Thoracic aorta (tissue), 2 donors: ENCODE measurements around the gene TMEM51. TPM values are rescaled to one million over a fixed set of nuclear protein-coding genes. Genes with fewer than 3 reads are reported as not detected.

Experiments
- ATAC-seq: fragments of 150-250 bp; one replicate; pipeline ENCODE4 v1.8.0; 2017; ENCODE audit warnings: low read depth; ENCODE audit not compliant: insufficient number of reproducible peaks, low FRiP score
- DNase-seq: peaks from one replicate; pipeline ENCODE4 v3.0.0-alpha.2; 2020; ENCODE audit warnings: low spot score
- H3K27ac ChIP-seq, 2 donors: fragments of 200-600 bp; sonication (generic); 1 replicate in 1 of 2; 2 replicates in 1 of 2; pipeline ENCODE4 v1.5.1; 2016; ENCODE audit warnings: mild to moderate bottlenecking in 2 of 2, moderate library complexity in 2 of 2
- H3K27me3 ChIP-seq: fragments of 200-600 bp; sonication (generic); replicated peaks from 2 replicates; pipeline ENCODE4 v1.6.0; 2016; ENCODE audit warnings: mild to moderate bottlenecking; ENCODE audit not compliant: insufficient read depth
- H3K36me3 ChIP-seq: fragments of 200-600 bp; sonication (generic); one replicate; pipeline ENCODE4 v1.5.1; 2016
- H3K4me1 ChIP-seq, 2 donors: fragments of 200-600 bp; sonication (generic); 1 replicate in 1 of 2; 2 replicates in 1 of 2; pipeline versions ENCODE4 v1.5.1 to v1.6.0; 2016; ENCODE audit warnings: low read depth in 2 of 2, mild to moderate bottlenecking in 1 of 2; ENCODE audit not compliant: control insufficient read depth in 1 of 2
- H3K4me3 ChIP-seq: fragments of 200-600 bp; sonication (generic); 2 replicates; pipeline ENCODE4 v1.5.1; 2016; ENCODE audit warnings: mild to moderate bottlenecking
- H3K9me3 ChIP-seq: fragments of 200-600 bp; sonication (generic); 2 replicates; pipeline ENCODE4 v1.5.1; 2016
- total RNA-seq, 2 donors: library from RNA; depleted of rRNA; stranded (reverse); fragments of >200 nt; gene quantifications; one replicate each; pipeline versions ENCODE4 v1.1.0 to v1.2.3, GENCODE V29; 2016
- TF ChIP-seq, protein P1 (sequence below): fragments of 200-600 bp; sonication (generic); IDR thresholded peaks from one replicate; pipeline ENCODE4 v1.5.1; 2019; ENCODE audit warnings: antibody characterized with exemption

Gene TMEM51
- total RNA-seq, 2 donors from 2014 or later, result 2.0 to 5.9 TPM

GRCh38 chr1:15145327-15145726 lies 8.2 kb upstream of the TMEM51 start:
- H3K27ac ChIP-seq, result no peak overlapping the region
- H3K27me3 ChIP-seq, result no peaks in the 10 kb centered on the region
- ATAC-seq (no peak), DNase-seq (no peak)
- no peaks in the 10 kb centered on the region for H3K36me3 ChIP-seq
- TF ChIP-seq, protein P1, sequence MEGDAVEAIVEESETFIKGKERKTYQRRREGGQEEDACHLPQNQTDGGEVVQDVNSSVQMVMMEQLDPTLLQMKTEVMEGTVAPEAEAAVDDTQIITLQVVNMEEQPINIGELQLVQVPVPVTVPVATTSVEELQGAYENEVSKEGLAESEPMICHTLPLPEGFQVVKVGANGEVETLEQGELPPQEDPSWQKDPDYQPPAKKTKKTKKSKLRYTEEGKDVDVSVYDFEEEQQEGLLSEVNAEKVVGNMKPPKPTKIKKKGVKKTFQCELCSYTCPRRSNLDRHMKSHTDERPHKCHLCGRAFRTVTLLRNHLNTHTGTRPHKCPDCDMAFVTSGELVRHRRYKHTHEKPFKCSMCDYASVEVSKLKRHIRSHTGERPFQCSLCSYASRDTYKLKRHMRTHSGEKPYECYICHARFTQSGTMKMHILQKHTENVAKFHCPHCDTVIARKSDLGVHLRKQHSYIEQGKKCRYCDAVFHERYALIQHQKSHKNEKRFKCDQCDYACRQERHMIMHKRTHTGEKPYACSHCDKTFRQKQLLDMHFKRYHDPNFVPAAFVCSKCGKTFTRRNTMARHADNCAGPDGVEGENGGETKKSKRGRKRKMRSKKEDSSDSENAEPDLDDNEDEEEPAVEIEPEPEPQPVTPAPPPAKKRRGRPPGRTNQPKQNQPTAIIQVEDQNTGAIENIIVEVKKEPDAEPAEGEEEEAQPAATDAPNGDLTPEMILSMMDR, result no peak
- H3K9me3 ChIP-seq, result no peaks in the 10 kb centered on the region
- peaks cover 0 to 28% of the 10 kb centered on the region in 2 donors for H3K4me1 ChIP-seq
- H3K4me3 ChIP-seq, result no peak overlapping the region

DNA sequence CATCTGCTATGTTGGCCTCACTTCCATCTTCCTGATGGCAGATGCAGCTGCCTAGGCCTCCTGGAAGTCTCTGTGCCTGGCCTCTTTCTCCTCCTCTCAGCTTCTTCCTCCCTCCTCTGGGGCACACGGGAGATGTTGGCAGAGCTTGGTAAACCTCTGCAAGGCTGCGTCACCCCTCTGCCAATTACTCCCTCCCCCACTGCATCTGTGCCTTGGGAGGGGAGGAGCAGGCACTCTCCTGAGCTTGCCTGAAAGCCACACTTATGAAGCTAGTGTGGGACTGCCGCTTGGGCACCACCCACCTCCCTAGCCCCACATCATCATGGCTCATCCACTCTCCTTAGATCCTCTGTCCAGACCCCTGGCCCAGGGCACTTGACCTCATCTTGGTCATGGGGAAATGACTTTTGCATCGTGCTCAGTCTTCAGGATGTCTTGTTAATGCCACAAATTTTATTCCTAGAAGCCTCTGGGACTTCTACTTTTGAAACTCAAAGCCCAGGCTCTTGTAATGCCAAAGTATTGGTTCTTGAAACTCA lies 7.3 kb upstream of the TMEM51 start:
- DNase-seq (no peak), ATAC-seq (no peak)
- Histone ChIP-seq H3K4me1 (peaks cover 0 to 28% of the 10 kb centered on the region in 2 donors), H3K9me3 (no peaks in the 10 kb centered on the region), H3K4me3 (no peak overlapping the region), H3K36me3 (no peaks in the 10 kb centered on the region), H3K27me3 (no peaks in the 10 kb centered on the region), H3K27ac (no peak overlapping the region)
- TF ChIP-seq, protein P1, result no peak

DNA sequence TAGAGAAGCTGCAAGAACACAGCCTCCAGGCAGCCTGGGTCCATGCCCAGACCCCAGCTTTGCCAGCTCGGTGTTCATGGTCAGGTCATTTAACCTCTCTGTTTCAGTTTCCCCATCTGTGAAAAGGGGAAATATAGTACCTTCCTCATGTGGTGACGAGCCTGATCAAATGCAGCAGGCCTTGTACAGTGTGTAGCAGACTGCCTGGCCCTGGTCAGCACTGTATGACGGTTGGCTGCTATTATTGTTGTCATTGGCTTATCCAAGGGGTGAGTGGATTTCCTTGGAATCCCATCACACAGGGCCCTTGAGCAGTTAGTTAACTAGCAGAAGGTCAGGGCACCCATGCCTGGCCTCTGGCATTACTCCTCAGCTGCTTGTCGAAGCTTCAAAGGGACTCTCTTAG lies 6.6 kb upstream of the TMEM51 start:
- no peak for DNase-seq
- Histone ChIP-seq H3K27me3 (no peaks in the 10 kb centered on the region), H3K27ac (no peak overlapping the region), H3K36me3 (no peaks in the 10 kb centered on the region), H3K9me3 (no peaks in the 10 kb centered on the region), H3K4me3 (no peak overlapping the region), H3K4me1 (peaks cover 0 to 23% of the 10 kb centered on the region in 2 donors)
- peak; percentile 59 for ATAC-seq
- TF ChIP-seq, protein P1, result no peak

- Histone ChIP-seq H3K27ac (no peak overlapping the region), H3K9me3 (no peaks in the 10 kb centered on the region), H3K36me3 (no peaks in the 10 kb centered on the region), H3K4me1 (peaks cover 0 to 17% of the 10 kb centered on the region in 2 donors), H3K4me3 (no peak overlapping the region), H3K27me3 (no peaks in the 10 kb centered on the region)
- no peak for DNase-seq
- no peak for ATAC-seq
- TF ChIP-seq, protein P1, result no peak
Observed at GRCh38 chr1:15148004-15148403, 5.5 kb upstream of the TMEM51 start.

DNA sequence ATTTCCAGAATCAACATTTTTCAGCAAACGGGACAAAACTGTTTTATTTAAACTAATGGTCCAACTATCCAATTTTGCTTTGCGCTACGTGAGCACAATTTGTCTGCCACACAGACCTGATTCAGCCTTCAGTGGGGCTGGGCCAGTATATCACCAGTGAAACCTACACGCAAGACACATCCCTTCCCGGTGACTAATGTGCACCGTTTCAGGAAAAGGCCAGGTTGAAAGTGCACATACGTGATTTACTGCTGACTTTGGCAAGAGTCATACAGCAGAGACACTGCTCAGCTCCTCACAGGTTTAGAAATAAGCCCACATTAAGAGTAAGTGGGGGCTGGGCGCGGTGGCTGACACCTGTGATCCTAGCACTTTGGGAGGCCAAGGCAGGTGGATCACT lies 5.1 kb upstream of the TMEM51 start:
- DNase-seq, result no peak
- TF ChIP-seq, protein P1, result no peak
- no peaks in the 10 kb centered on the region for H3K36me3 ChIP-seq
- no peaks in the 10 kb centered on the region for H3K9me3 ChIP-seq
- peaks cover 0 to 17% of the 10 kb centered on the region in 2 donors for H3K4me1 ChIP-seq
- no peak overlapping the region for H3K27ac ChIP-seq
- H3K4me3 ChIP-seq, result no peak overlapping the region
- no peak for ATAC-seq
- no peaks in the 10 kb centered on the region for H3K27me3 ChIP-seq
